ENCODE data around the gene CDH5. TPM values are rescaled to one million over a fixed set of nuclear protein-coding genes. Genes with fewer than 3 reads are reported as not detected.

The CDH5 gene
- total and polyA plus RNA-seq, 7 donors: 15.1 to 48.4 (median 22.2) TPM

DNA sequence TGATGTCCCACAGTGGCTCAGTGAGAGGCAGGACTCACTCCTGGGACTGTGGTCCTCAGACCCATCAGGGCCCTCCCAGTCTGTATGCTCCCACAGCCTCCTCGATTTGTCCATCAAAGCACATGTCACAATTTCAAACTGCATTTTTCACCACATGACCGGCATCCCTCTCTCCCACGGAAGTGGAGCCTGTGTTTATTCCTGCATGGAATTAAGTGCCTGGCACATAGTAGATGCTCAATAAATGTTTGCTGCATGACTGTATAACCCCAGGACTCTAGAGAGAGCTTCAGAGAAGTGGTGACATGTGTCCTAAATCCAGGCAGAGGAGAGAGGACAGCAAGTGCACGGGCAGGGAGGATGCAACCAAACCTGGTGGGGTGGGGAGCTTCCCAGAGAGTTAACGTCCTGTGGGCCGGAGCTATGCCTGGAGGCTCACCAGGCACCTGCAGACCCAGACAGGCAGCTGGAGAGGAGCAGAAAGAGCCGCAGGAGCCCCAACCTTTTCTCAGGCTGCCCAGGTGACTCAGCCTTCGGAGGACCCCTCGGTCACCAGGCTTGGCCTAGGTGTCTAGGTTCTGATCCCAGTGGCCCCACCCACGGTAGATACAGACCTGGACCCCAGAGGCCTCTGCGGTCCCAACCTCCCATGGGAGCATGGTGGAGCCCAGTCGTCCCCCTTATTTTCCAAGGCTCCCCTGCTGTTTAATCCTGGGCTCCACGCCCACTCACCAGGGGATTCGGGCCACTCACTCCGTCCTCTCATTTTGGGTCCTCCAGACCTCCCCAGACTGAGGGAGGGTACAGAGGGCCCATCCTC lies 5.8 kb downstream of the CDH5 start:
- no peak for TF ChIP-seq CTCF (IDR thresholded peaks at IDR 0.05)
- Histone ChIP-seq H3K4me3 (no peak overlapping the region), H3K9me3 (no peaks in the 10 kb centered on the region), H3K36me3 (ENCODE audit: insufficient read depth in 1 of 2, low read depth in 1 of 2) (no peaks in the 10 kb centered on the region), H3K27ac (no peak overlapping the region), H3K27me3 (ENCODE audit: insufficient read depth in 3 of 3, low read length in 2 of 3) (no peaks in the 10 kb centered on the region), H3K4me1 (no peaks in the 10 kb centered on the region)
- intact Hi-C loops (cut with DNase I): no loop called here
- ATAC-seq (no peak), DNase-seq (no peak)
- 73 to 80% (median 76%) methylated on average over 13 to 15 of the region's 15 CpGs for WGBS, 3 donors

DNA sequence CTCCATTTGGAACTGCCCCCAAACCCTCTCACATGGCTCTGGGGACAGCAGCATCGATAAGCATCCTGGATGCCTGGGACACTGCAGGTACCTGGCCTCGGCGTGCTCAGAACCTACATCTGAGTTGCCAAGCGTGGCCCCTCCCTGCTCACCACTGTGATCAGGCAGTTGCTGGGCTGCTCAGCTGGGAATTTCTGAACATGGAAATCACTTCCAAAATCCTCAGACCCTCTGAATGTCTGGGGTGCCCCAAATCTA lies 6.3 kb downstream of the CDH5 start:
- no peaks in the 10 kb centered on the region for H3K9me3 ChIP-seq
- 76 to 89% (median 80%) methylated on average over 4 of the region's 4 CpGs for WGBS, 3 donors
- DNase-seq: no peak
- no peaks in the 10 kb centered on the region for H3K4me1 ChIP-seq
- ATAC-seq: no peak
- H3K4me3 ChIP-seq: no peak overlapping the region
- H3K27me3 ChIP-seq (ENCODE audit: insufficient read depth in 3 of 3, low read length in 2 of 3): no peaks in the 10 kb centered on the region
- intact Hi-C loops (cut with DNase I): no loop called here
- no peak for TF ChIP-seq CTCF (IDR thresholded peaks at IDR 0.05)
- H3K36me3 ChIP-seq (ENCODE audit: insufficient read depth in 1 of 2, low read depth in 1 of 2): no peaks in the 10 kb centered on the region
- no peak overlapping the region for H3K27ac ChIP-seq

- TF ChIP-seq CTCF (IDR thresholded peaks at IDR 0.05): no peak
- Histone ChIP-seq H3K27me3 (ENCODE audit: insufficient read depth in 3 of 3, low read length in 2 of 3) (no peaks in the 10 kb centered on the region), H3K4me1 (no peaks in the 10 kb centered on the region), H3K27ac (no peak overlapping the region), H3K36me3 (ENCODE audit: insufficient read depth in 1 of 2, low read depth in 1 of 2) (no peaks in the 10 kb centered on the region), H3K9me3 (no peaks in the 10 kb centered on the region), H3K4me3 (no peak overlapping the region)
- intact Hi-C loops (cut with DNase I): no loop called here
- 84 to 87% (median 87%) methylated on average over 5 of the region's 5 CpGs for WGBS, 3 donors
- ATAC-seq: no peak
- DNase-seq: no peak
Measured at GRCh38 chr16:66373667-66374066, 7.2 kb downstream of the CDH5 start.

GRCh38 chr16:66374176-66374575 lies 7.7 kb downstream of the CDH5 start:
- H3K27ac ChIP-seq: no peak overlapping the region
- H3K36me3 ChIP-seq (ENCODE audit: insufficient read depth in 1 of 2, low read depth in 1 of 2): no peaks in the 10 kb centered on the region
- DNase-seq (no peak), ATAC-seq (no peak)
- H3K9me3 ChIP-seq: no peaks in the 10 kb centered on the region
- no peaks in the 10 kb centered on the region for H3K27me3 ChIP-seq (ENCODE audit: insufficient read depth in 3 of 3, low read length in 2 of 3)
- H3K4me1 ChIP-seq: no peaks in the 10 kb centered on the region
- intact Hi-C loops (cut with DNase I): no loop called here
- WGBS, 3 donors: 64 to 70% (median 65%) methylated on average over 7 of the region's 7 CpGs
- no peak overlapping the region for H3K4me3 ChIP-seq
- TF ChIP-seq CTCF (IDR thresholded peaks at IDR 0.05): no peak

DNA sequence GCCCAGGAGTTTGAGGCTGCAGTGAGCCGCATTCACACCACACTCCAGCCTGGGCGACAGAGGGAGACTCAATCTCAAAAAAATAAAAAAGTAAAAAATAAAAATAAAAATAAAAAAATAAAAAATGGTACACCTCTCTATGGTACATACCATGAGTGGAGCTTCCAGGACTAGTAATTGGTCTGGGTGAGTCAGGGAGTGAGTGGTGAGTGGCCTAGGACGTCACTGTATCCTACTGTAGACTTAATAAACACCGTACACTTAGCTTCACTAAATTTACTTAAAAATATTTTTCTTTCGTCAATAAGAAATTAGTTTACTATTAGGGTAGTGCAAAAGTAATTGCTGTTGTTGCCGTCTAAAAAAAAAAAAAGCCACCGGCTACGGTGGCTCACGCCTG lies 9.0 kb downstream of the CDH5 start:
- intact Hi-C loops (cut with DNase I): no loop called here
- TF ChIP-seq CTCF (IDR thresholded peaks at IDR 0.05): no peak
- Histone ChIP-seq H3K4me1 (no peaks in the 10 kb centered on the region), H3K9me3 (no peaks in the 10 kb centered on the region), H3K27ac (peak overlapping the region; percentile 53), H3K27me3 (ENCODE audit: insufficient read depth in 3 of 3, low read length in 2 of 3) (no peaks in the 10 kb centered on the region), H3K4me3 (no peak overlapping the region), H3K36me3 (ENCODE audit: insufficient read depth in 1 of 2, low read depth in 1 of 2) (no peaks in the 10 kb centered on the region)
- no peak for ATAC-seq
- WGBS, 3 donors: 80 to 81% (median 81%) methylated on average over 9 of the region's 9 CpGs
- DNase-seq: no peak
